Endothelial cell of umbilical vein (primary cell): ENCODE data around the gene BTBD8. TPM values are rescaled to one million over a fixed set of nuclear protein-coding genes. Genes with fewer than 3 reads are reported as not detected.

Source experiments
- BruUV-seq: library from RNA; stranded (reverse); fragments of 400-500 nt; replicated peaks from 2 replicates; lab custom pipeline; 2021; lab: Mats Ljungman, UMichigan
- CTCF ChIA-PET: fragments of 300-600, 350-600 bp; sonication (Branson Sonifier 250); formaldehyde crosslinking; loops from one replicate; lab custom pipeline; 2021; ENCODE audit warnings: antibody characterized with exemption, inconsistent platforms; lab: Charles Lee
- POLR2A ChIA-PET: fragments of 300-600, 350-600 bp; sonication (Branson Sonifier 250); formaldehyde crosslinking; loops from one replicate; lab custom pipeline; 2021; ENCODE audit warnings: antibody characterized with exemption, inconsistent platforms; lab: Charles Lee
- DNase-seq: peaks from one replicate; pipeline ENCODE4 v3.0.0-alpha.2; 2011; ENCODE audit warnings: low read depth, low spot score
- FAIRE-seq: peaks from 2 replicates; lab custom pipeline; 2011; peaks lifted over from hg19 to GRCh38; lab: Jason Lieb, UNC
- H2AFZ ChIP-seq: 2 replicates; pipeline ENCODE4 v1.6.0; 2012; ENCODE audit warnings: low read depth, low read length, control low read depth, inconsistent platforms
- H3K27ac ChIP-seq: 2 replicates; pipeline ENCODE4 v1.5.1; 2011; ENCODE audit warnings: low read depth, mild to moderate bottlenecking, control low read depth, low read length, moderate library complexity; ENCODE audit not compliant: insufficient read depth
- H3K27me3 ChIP-seq, 2 experiments: 2 replicates each; pipeline versions ENCODE4 v1.6.0 to v1.6.1; 2011; ENCODE audit warnings: low read length in 2 of 2, mixed read lengths in 1 of 2; ENCODE audit not compliant: control insufficient read depth in 2 of 2, insufficient read depth in 2 of 2
- H3K36me3 ChIP-seq, 2 experiments: 2 replicates in 1 of 2; 3 replicates in 1 of 2; pipeline ENCODE4 v1.5.1; 2011; ENCODE audit warnings: low read length in 2 of 2, mild to moderate bottlenecking in 1 of 2, moderate library complexity in 1 of 2; ENCODE audit not compliant: control insufficient read depth in 2 of 2, insufficient read depth in 2 of 2; ENCODE audit errors: extremely low read depth in 1 of 2
- H3K4me1 ChIP-seq: 3 replicates; pipeline ENCODE4 v1.5.1; 2011; ENCODE audit warnings: mild to moderate bottlenecking, low read length; ENCODE audit not compliant: control insufficient read depth, insufficient read depth; ENCODE audit errors: extremely low read depth
- H3K4me2 ChIP-seq: 2 replicates; pipeline ENCODE4 v1.6.1; 2011; ENCODE audit warnings: low read length, control low read depth, mixed read lengths; ENCODE audit not compliant: insufficient read depth
- H3K4me3 ChIP-seq, 3 experiments: fragments of 200-600 bp in 1 of 3; sonication (generic), shearing (Covaris generic) in 1 of 3; replicated peaks in 1 of 3; 2 replicates each; pipeline ENCODE4 v1.5.1; 2011 to 2016; ENCODE audit warnings: control low read depth in 3 of 3, low read length in 3 of 3, mild to moderate bottlenecking in 2 of 3, inconsistent platforms in 1 of 3, low read depth in 1 of 3, moderate library complexity in 1 of 3; ENCODE audit not compliant: insufficient read depth in 1 of 3
- H3K79me2 ChIP-seq: 2 replicates; pipeline ENCODE4 v1.6.0; 2012; ENCODE audit warnings: low read length, inconsistent platforms; ENCODE audit not compliant: control insufficient read depth, insufficient read depth
- H3K9ac ChIP-seq: replicated peaks from 2 replicates; pipeline ENCODE3; 2011; ENCODE audit warnings: low read length, control low read depth; ENCODE audit not compliant: insufficient read depth; ENCODE audit errors: extremely low read depth
- H3K9me1 ChIP-seq: replicated peaks from 3 replicates; pipeline ENCODE4 v1.6.0; 2011; ENCODE audit warnings: mild to moderate bottlenecking, low read length; ENCODE audit not compliant: control insufficient read depth, insufficient read depth; ENCODE audit errors: extremely low read depth
- H3K9me3 ChIP-seq: replicated peaks from 2 replicates; pipeline ENCODE4 v1.5.1; 2012; ENCODE audit warnings: low read length, inconsistent platforms; ENCODE audit not compliant: control insufficient read depth, insufficient read depth
- H4K20me1 ChIP-seq: replicated peaks from 2 replicates; pipeline ENCODE3; 2011; ENCODE audit warnings: mild to moderate bottlenecking, low read length; ENCODE audit not compliant: control insufficient read depth, insufficient read depth; ENCODE audit errors: extremely low read depth
- CTCF ChIP-seq, 2 donors: IDR thresholded peaks; 1 replicate in 1 of 2; 2 replicates in 1 of 2; pipeline ENCODE4 v1.5.1; 2011; ENCODE audit warnings: low read length in 2 of 2, mild to moderate bottlenecking in 2 of 2, moderate library complexity in 2 of 2, control low read depth in 1 of 2, inconsistent platforms in 1 of 2, low read depth in 1 of 2; ENCODE audit not compliant: insufficient read depth in 1 of 2; ENCODE audit errors: extremely low read depth in 1 of 2
- EZH2 ChIP-seq: IDR thresholded peaks from 2 replicates; pipeline ENCODE4 v1.6.1; 2012; ENCODE audit warnings: borderline replicate concordance, low read depth, mild to moderate bottlenecking, moderate library complexity, low read length, inconsistent platforms; ENCODE audit not compliant: severe bottlenecking
- FOS ChIP-seq: IDR thresholded peaks from 2 replicates; pipeline ENCODE4 v1.6.1; 2011; ENCODE audit warnings: mild to moderate bottlenecking, low read length, moderate library complexity, borderline replicate concordance; ENCODE audit not compliant: insufficient read depth
- GATA2 ChIP-seq: IDR thresholded peaks from 2 replicates; pipeline ENCODE4 v1.7.0; 2011; ENCODE audit warnings: low read depth, mild to moderate bottlenecking, moderate library complexity, mixed read lengths, low read length; ENCODE audit not compliant: insufficient read length, insufficient read depth
- JUN ChIP-seq: IDR thresholded peaks from 2 replicates; pipeline ENCODE4 v1.6.1; 2011; ENCODE audit warnings: borderline replicate concordance, low read depth; ENCODE audit not compliant: insufficient read length, insufficient read depth
- MAX ChIP-seq: IDR thresholded peaks from 2 replicates; pipeline ENCODE4 v1.6.1; 2011; ENCODE audit not compliant: insufficient read depth, insufficient read length
- MYC ChIP-seq: IDR thresholded peaks from one replicate; pipeline ENCODE4 v1.6.1; 2011; ENCODE audit warnings: mild to moderate bottlenecking, low read depth, low read length
- POLR2A ChIP-seq: IDR thresholded peaks from 2 replicates; pipeline ENCODE4 v1.6.1; 2012; ENCODE audit warnings: low read depth, mild to moderate bottlenecking, control low read depth, low read length
- POLR2AphosphoS5 ChIP-seq: IDR thresholded peaks from 2 replicates; pipeline ENCODE4 v1.6.1; 2012; ENCODE audit warnings: low read depth, mild to moderate bottlenecking, control low read depth, low read length, moderate library complexity; ENCODE audit not compliant: insufficient read depth
- dilution Hi-C: fragments of 300-500 bp; cut with MboI; formaldehyde crosslinking; loops from one replicate; pipeline ENCODE4 v1.15.0; 2019; ENCODE audit warnings: low sequenced_read_pairs; ENCODE audit not compliant: extremely low pct_ligation_motif_present
- intact Hi-C: fragments of 100-400 bp; cut with micrococcal nuclease; formaldehyde crosslinking; loops from one replicate; pipeline ENCODE4 v1.10.0; 2022
- polyA plus RNA-seq, 4 experiments: library from polyadenylated mRNA; depleted of rRNA in 3 of 4; stranded (reverse) in 3 of 4; unstranded in 1 of 4; fragments of >200 nt; gene quantifications; 2 replicates each; pipeline versions ENCODE4 v1.2.1 to v1.2.3, GENCODE V29; 2011 to 2012; ENCODE audit warnings: missing spikeins in 1 of 4
- total RNA-seq: library from RNA; stranded (reverse); gene quantifications from 2 replicates; pipeline ENCODE4 v1.2.3, GENCODE V29; 2021

BTBD8 gene
- total and polyA plus RNA-seq, 2 donors (not counting 3 experiments of a cell fraction or from before 2014, with no cell fraction given), result 0.36 to 1.7 TPM

- H2AFZ ChIP-seq, result peak overlapping the region; percentile 99
- TF ChIP-seq MAX (no peak), POLR2A (no peak), MYC (no peak), FOS (peak; percentile 74), POLR2AphosphoS5 (peak; percentile 45), EZH2 (no peak), CTCF (IDR thresholded peaks at IDR 0.05; ENCODE audit: extremely low read depth in 1 of 2, insufficient read depth in 1 of 2, low read depth in 1 of 2, low read length in 2 of 2) (no peak), JUN (peak; percentile 51), GATA2 (no peak)
- no peaks in the 10 kb centered on the region for H3K27me3 ChIP-seq
- no peaks in the 10 kb centered on the region for H3K9me3 ChIP-seq
- H3K36me3 ChIP-seq, result no peaks in the 10 kb centered on the region
- H3K79me2 ChIP-seq, result no peaks in the 10 kb centered on the region
- peak overlapping the region in 2 of 3 experiments; percentile 49 to 68 for H3K4me3 ChIP-seq
- ChIA-PET POLR2A (no interaction called here), CTCF (interaction anchor here (1.0 to 1.6 kb wide), 3 partner anchors 13 to 261 kb away, joined by 3 to 5 read pairs (median 3); no protein-coding TSS in a partner anchor)
- H3K9ac ChIP-seq, result peak overlapping the region; percentile 78
- peaks cover 21% of the 10 kb centered on the region for H3K4me1 ChIP-seq
- dilution Hi-C loops, result no loop called here
- peak overlapping the region; percentile 71 for H3K27ac ChIP-seq
- BruUV-seq, result TSS peak; percentile 58
- no peaks in the 10 kb centered on the region for H4K20me1 ChIP-seq
- peak; percentile 93 for FAIRE-seq
- peak overlapping the region; percentile 90 for H3K4me2 ChIP-seq
- peak; percentile 76 for DNase-seq
- intact Hi-C loops, result loop anchor here (2.0 kb wide), 1 partner anchor 18 kb away; no protein-coding TSS in a partner anchor
- H3K9me1 ChIP-seq, result no peaks in the 10 kb centered on the region
Measured at GRCh38 chr1:92030656-92031107, 49.5 kb upstream of the BTBD8 start.
